ENCODE measurements around the gene PKNOX1. TPM values are rescaled to one million over a fixed set of nuclear protein-coding genes. Genes with fewer than 3 reads are reported as not detected.
"Not testable (repeated sequence)": the region's sequence is repeated elsewhere in the genome, so short reads cannot be mapped to it uniquely, and the experiment has no call there.

Gene PKNOX1
- total RNA-seq, 1 experiment from 2014 or later, result 12.7 TPM

GRCh38 chr21:42942244-42942643, 32.1 kb upstream of the PKNOX1 start:
- Histone ChIP-seq H3K27me3 (ENCODE audit: insufficient read depth, low read length) (no peaks in the 10 kb centered on the region), H3K79me2 (ENCODE audit: insufficient read depth, low read length) (no peaks in the 10 kb centered on the region), H3K9me3 (ENCODE audit: control insufficient read depth in 1 of 2, insufficient read depth in 1 of 2, low read depth in 1 of 2, low read length in 2 of 2) (no peaks in the 10 kb centered on the region), H2AFZ (ENCODE audit: low read depth, low read length, poor library complexity, severe bottlenecking) (no peak overlapping the region), H3K9ac (ENCODE audit: low read length) (no peak overlapping the region), H3K4me2 (ENCODE audit: low read length) (0 out of 2 replicates have a peak overlapping the region, but pooled peaks have one; percentile 7), H3K36me3 (ENCODE audit: control insufficient read depth in 1 of 2, insufficient read depth in 2 of 2, low read length in 2 of 2) (no peaks in the 10 kb centered on the region), H3K4me3 (replicated peaks in 1 of 2; ENCODE audit: low read depth in 1 of 2, low read length in 2 of 2) (no peak overlapping the region), H4K20me1 (ENCODE audit: insufficient read depth) (no peaks in the 10 kb centered on the region), H3K27ac (ENCODE audit: low read depth, low read length) (no peak overlapping the region), H3K4me1 (ENCODE audit: control insufficient read depth in 1 of 2, insufficient read depth in 2 of 2, low read length in 2 of 2) (peaks cover 3 to 15% of the 10 kb centered on the region in 2 experiments; a peak in 2 of 4 replicates), H3K9me2 (ENCODE audit: insufficient read depth) (no peaks in the 10 kb centered on the region)
- intact Hi-C loops (cut with micrococcal nuclease), result no loop called here
- ChIA-PET RAD21 (ENCODE audit: low non-redundant PET in 1 of 2, low total read pairs in 2 of 2, uncharacterized antibody in 2 of 2, unreplicated experiment in 2 of 2) (no interaction called here), CTCF (no interaction called here), POLR2A (no interaction called here)
- TF ChIP-seq JUND (IDR thresholded peaks at IDR 0.05) (no peak), FOSL1 (IDR thresholded peaks at IDR 0.05; ENCODE audit: low read depth) (peak; percentile 38; the same call in 1 of the 2 replicates)
- BruUV-seq (replicated peaks), result no TSS peak
- DNase-seq (ENCODE audit: low read depth, low spot score) (no peak), ATAC-seq (no peak)

GRCh38 chr21:42949094-42949755, 25.1 kb upstream of the PKNOX1 start:
- BruUV-seq (replicated peaks); H3K9ac ChIP-seq (ENCODE audit: low read length); H3K9me2 ChIP-seq (ENCODE audit: insufficient read depth); H3K79me2 ChIP-seq (ENCODE audit: insufficient read depth, low read length); CTCF ChIA-PET; intact Hi-C loops (cut with micrococcal nuclease); H3K4me3 ChIP-seq (replicated peaks in 1 of 2; ENCODE audit: low read depth in 1 of 2, low read length in 2 of 2); H3K9me3 ChIP-seq (ENCODE audit: control insufficient read depth in 1 of 2, insufficient read depth in 1 of 2, low read depth in 1 of 2, low read length in 2 of 2); H3K27me3 ChIP-seq (ENCODE audit: insufficient read depth, low read length); ATAC-seq; H3K4me1 ChIP-seq (ENCODE audit: control insufficient read depth in 1 of 2, insufficient read depth in 2 of 2, low read length in 2 of 2); H3K36me3 ChIP-seq (ENCODE audit: control insufficient read depth in 1 of 2, insufficient read depth in 2 of 2, low read length in 2 of 2); H3K4me2 ChIP-seq (ENCODE audit: low read length); H2AFZ ChIP-seq (ENCODE audit: low read depth, low read length, poor library complexity, severe bottlenecking); RAD21 ChIA-PET (ENCODE audit: low non-redundant PET in 1 of 2, low total read pairs in 2 of 2, uncharacterized antibody in 2 of 2, unreplicated experiment in 2 of 2); POLR2A ChIA-PET; H3K27ac ChIP-seq (ENCODE audit: low read depth, low read length); H4K20me1 ChIP-seq (ENCODE audit: insufficient read depth); DNase-seq (ENCODE audit: low read depth, low spot score): not testable (repeated sequence)

DNA sequence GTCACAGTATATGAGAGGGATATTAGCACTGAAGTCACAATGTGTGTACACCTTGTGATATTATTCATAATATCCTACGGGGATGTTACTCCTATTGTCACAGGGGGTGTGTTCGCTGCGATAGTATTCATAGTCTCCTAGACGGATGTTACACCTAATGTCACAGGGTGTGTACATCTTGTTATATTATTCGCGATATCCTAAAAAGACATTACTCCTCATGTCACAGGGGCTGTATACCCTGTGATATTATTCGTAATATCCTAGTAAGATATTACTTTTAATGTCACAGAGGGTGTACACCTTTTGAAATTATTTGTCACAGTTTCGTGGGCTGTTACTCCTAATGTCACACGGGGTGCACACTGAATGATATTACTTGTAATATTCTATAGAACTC, 23.2 kb upstream of the PKNOX1 start:
- intact Hi-C loops (cut with micrococcal nuclease); RAD21 ChIA-PET (ENCODE audit: low non-redundant PET in 1 of 2, low total read pairs in 2 of 2, uncharacterized antibody in 2 of 2, unreplicated experiment in 2 of 2); BruUV-seq (replicated peaks): not testable (repeated sequence)

More for the DNA sequence above, 23.2 kb upstream of the PKNOX1 start:
- POLR2A ChIA-PET; H3K79me2 ChIP-seq (ENCODE audit: insufficient read depth, low read length); H3K9me2 ChIP-seq (ENCODE audit: insufficient read depth); H3K9me3 ChIP-seq (ENCODE audit: control insufficient read depth in 1 of 2, insufficient read depth in 1 of 2, low read depth in 1 of 2, low read length in 2 of 2); H3K4me2 ChIP-seq (ENCODE audit: low read length); CTCF ChIA-PET; ATAC-seq; H3K4me3 ChIP-seq (replicated peaks in 1 of 2; ENCODE audit: low read depth in 1 of 2, low read length in 2 of 2); H3K27ac ChIP-seq (ENCODE audit: low read depth, low read length); H3K9ac ChIP-seq (ENCODE audit: low read length); H2AFZ ChIP-seq (ENCODE audit: low read depth, low read length, poor library complexity, severe bottlenecking); H3K27me3 ChIP-seq (ENCODE audit: insufficient read depth, low read length); H4K20me1 ChIP-seq (ENCODE audit: insufficient read depth); H3K36me3 ChIP-seq (ENCODE audit: control insufficient read depth in 1 of 2, insufficient read depth in 2 of 2, low read length in 2 of 2); DNase-seq (ENCODE audit: low read depth, low spot score): not testable (repeated sequence)
- peaks cover 17 to 18% of the 10 kb centered on the region in 2 experiments for H3K4me1 ChIP-seq (ENCODE audit: control insufficient read depth in 1 of 2, insufficient read depth in 2 of 2, low read length in 2 of 2)

Measured in HCT116 (cell line).